Measurements from ENCODE around the gene DNAJB1.

Gene DNAJB1

GRCh38 chr19:14477418-14478112 is 40.6 kb downstream of the DNAJB1 start:
- no peak for DNase-seq
- in situ Hi-C loops (cut with HindIII; ENCODE audit: low pct_ligation_motif_present, low pct_unique_long_range_greater_than_20kb, low sequenced_read_pairs) = no loop called here

- peak; percentile 72 for DNase-seq
- in situ Hi-C loops (cut with HindIII; ENCODE audit: low pct_ligation_motif_present, low pct_unique_long_range_greater_than_20kb, low sequenced_read_pairs) = no loop called here
Measured at GRCh38 chr19:14476673-14477401, 41.4 kb downstream of the DNAJB1 start.

- in situ Hi-C loops (cut with HindIII; ENCODE audit: low pct_ligation_motif_present, low pct_unique_long_range_greater_than_20kb, low sequenced_read_pairs) = no loop called here
- DNase-seq = no peak
Measured at GRCh38 chr19:14476327-14476672, 41.9 kb downstream of the DNAJB1 start.

GRCh38 chr19:14475251-14476073 is 42.7 kb downstream of the DNAJB1 start, which contains the start of gene PTGER1:
TSS of gene PTGER1 (minus strand) at chr19:14475354. CDS start at chr19:14474320, 1,034 bp downstream.
- in situ Hi-C loops (cut with HindIII; ENCODE audit: low pct_ligation_motif_present, low pct_unique_long_range_greater_than_20kb, low sequenced_read_pairs) = no loop called here

GRCh38 chr19:14474827-14475226 is 43.4 kb downstream of the DNAJB1 start:
- in situ Hi-C loops (cut with HindIII; ENCODE audit: low pct_ligation_motif_present, low pct_unique_long_range_greater_than_20kb, low sequenced_read_pairs) = no loop called here
- DNase-seq = no peak

More at GRCh38 chr19:14475251-14476073, 42.7 kb downstream of the DNAJB1 start, which contains the start of gene PTGER1:
- DNase-seq = peak; percentile 41

GRCh38 chr19:14473978-14474578 is 44.1 kb downstream of the DNAJB1 start:
- no peak for DNase-seq
- in situ Hi-C loops (cut with HindIII; ENCODE audit: low pct_ligation_motif_present, low pct_unique_long_range_greater_than_20kb, low sequenced_read_pairs) = no loop called here

- in situ Hi-C loops (cut with HindIII; ENCODE audit: low pct_ligation_motif_present, low pct_unique_long_range_greater_than_20kb, low sequenced_read_pairs) = no loop called here
Measured at GRCh38 chr19:14473073-14473977, 44.9 kb downstream of the DNAJB1 start.

GRCh38 chr19:14472202-14472938 is 45.8 kb downstream of the DNAJB1 start:
- in situ Hi-C loops (cut with HindIII; ENCODE audit: low pct_ligation_motif_present, low pct_unique_long_range_greater_than_20kb, low sequenced_read_pairs) = no loop called here
- DNase-seq = peak; percentile 48

More at GRCh38 chr19:14473073-14473977, 44.9 kb downstream of the DNAJB1 start:
- no peak for DNase-seq

- in situ Hi-C loops (cut with HindIII; ENCODE audit: low pct_ligation_motif_present, low pct_unique_long_range_greater_than_20kb, low sequenced_read_pairs) = no loop called here
- DNase-seq = no peak
Measured at GRCh38 chr19:14471436-14472187, 46.6 kb downstream of the DNAJB1 start.

GRCh38 chr19:14470031-14470876 is 47.9 kb downstream of the DNAJB1 start:
- DNase-seq = no peak
- in situ Hi-C loops (cut with HindIII; ENCODE audit: low pct_ligation_motif_present, low pct_unique_long_range_greater_than_20kb, low sequenced_read_pairs) = no loop called here

GRCh38 chr19:14467816-14468215 is 50.4 kb downstream of the DNAJB1 start:
- no peak for DNase-seq

GRCh38 chr19:14467391-14467790 is 50.8 kb downstream of the DNAJB1 start:
- in situ Hi-C loops (cut with HindIII; ENCODE audit: low pct_ligation_motif_present, low pct_unique_long_range_greater_than_20kb, low sequenced_read_pairs) = no loop called here
- DNase-seq = no peak

More at GRCh38 chr19:14467816-14468215, 50.4 kb downstream of the DNAJB1 start:
- in situ Hi-C loops (cut with HindIII; ENCODE audit: low pct_ligation_motif_present, low pct_unique_long_range_greater_than_20kb, low sequenced_read_pairs) = no loop called here
